Caki2 (cell line): Measurements from ENCODE around the gene DOC2A. TPM values are rescaled to one million over a fixed set of nuclear protein-coding genes. Genes with fewer than 3 reads are reported as not detected.

ENCODE experiments used
- DNase-seq: peaks from one replicate; pipeline ENCODE4 v3.0.0-alpha.2; 2015; ENCODE audit warnings: low read depth
- in situ Hi-C: cut with HindIII; loops from 2 replicates; pipeline ENCODE4 v1.10.0; 2016; ENCODE audit warnings: low sequenced_read_pairs, low pct_unique_long_range_greater_than_20kb, mixed read lengths
- total RNA-seq: library from RNA; depleted of rRNA; stranded (reverse); fragments of >200 nt; shearing (Covaris generic); gene quantifications from 2 replicates; pipeline ENCODE4 v1.2.3, GENCODE V29; 2014; ENCODE audit warnings: low replicate concordance

Gene DOC2A
- total RNA-seq, 1 experiment from 2014 or later: 1.7 TPM

GRCh38 chr16:30009085-30009862, 1.6 kb downstream of the DOC2A start:
- in situ Hi-C loops: no loop called here
- DNase-seq: no peak

- in situ Hi-C loops: no loop called here
- no peak for DNase-seq
Observed at GRCh38 chr16:30007378-30007895, 3.4 kb downstream of the DOC2A start.

- no peak for DNase-seq
- in situ Hi-C loops: no loop called here
Observed at GRCh38 chr16:30006659-30007377, 4.0 kb downstream of the DOC2A start.

- no peak for DNase-seq
- in situ Hi-C loops: no loop called here
Observed at GRCh38 chr16:30006095-30006473, 4.7 kb downstream of the DOC2A start.

GRCh38 chr16:30005341-30006094, 5.3 kb downstream of the DOC2A start:
- in situ Hi-C loops: no loop called here
- peak; percentile 38 for DNase-seq

- DNase-seq: no peak
- in situ Hi-C loops: no loop called here
Observed at GRCh38 chr16:30004811-30005242, 6.0 kb downstream of the DOC2A start.

- DNase-seq: no peak
- in situ Hi-C loops: no loop called here
Observed at GRCh38 chr16:30004424-30004776, 6.4 kb downstream of the DOC2A start.

GRCh38 chr16:30003670-30004423, 7.0 kb downstream of the DOC2A start:
- in situ Hi-C loops: no loop called here
- no peak for DNase-seq

- DNase-seq: no peak
- in situ Hi-C loops: no loop called here
Observed at GRCh38 chr16:30002614-30003346, 8.0 kb downstream of the DOC2A start.

- no peak for DNase-seq
- in situ Hi-C loops: no loop called here
Observed at GRCh38 chr16:30000735-30001631, 9.8 kb downstream of the DOC2A start.

- DNase-seq: no peak
- in situ Hi-C loops: no loop called here
Observed at GRCh38 chr16:29999605-30000004, 11.2 kb downstream of the DOC2A start.

- no peak for DNase-seq
- in situ Hi-C loops: no loop called here
Observed at GRCh38 chr16:29996766-29997250, 14.0 kb downstream of the DOC2A start.

GRCh38 chr16:29995911-29996765, 14.7 kb downstream of the DOC2A start, which contains the start of gene INO80E:
Gene INO80E (plus strand): TSS chr16:29996241. CDS start chr16:29996311, 70 bp downstream.
- peak; percentile 94 for DNase-seq
- in situ Hi-C loops: no loop called here

GRCh38 chr16:29995324-29995910, 15.4 kb downstream of the DOC2A start, which contains the start of gene HIRIP3:
Gene HIRIP3 (minus strand): TSS chr16:29995617. CDS start chr16:29995605, 12 bp downstream.
- peak; percentile 86 for DNase-seq
- in situ Hi-C loops: no loop called here
